ENCODE data around the gene EFNA4. TPM values are rescaled to one million over a fixed set of nuclear protein-coding genes. Genes with fewer than 3 reads are reported as not detected.

The EFNA4 gene
- total RNA-seq, 1 experiment from 2014 or later, result 36.7 TPM

DNA sequence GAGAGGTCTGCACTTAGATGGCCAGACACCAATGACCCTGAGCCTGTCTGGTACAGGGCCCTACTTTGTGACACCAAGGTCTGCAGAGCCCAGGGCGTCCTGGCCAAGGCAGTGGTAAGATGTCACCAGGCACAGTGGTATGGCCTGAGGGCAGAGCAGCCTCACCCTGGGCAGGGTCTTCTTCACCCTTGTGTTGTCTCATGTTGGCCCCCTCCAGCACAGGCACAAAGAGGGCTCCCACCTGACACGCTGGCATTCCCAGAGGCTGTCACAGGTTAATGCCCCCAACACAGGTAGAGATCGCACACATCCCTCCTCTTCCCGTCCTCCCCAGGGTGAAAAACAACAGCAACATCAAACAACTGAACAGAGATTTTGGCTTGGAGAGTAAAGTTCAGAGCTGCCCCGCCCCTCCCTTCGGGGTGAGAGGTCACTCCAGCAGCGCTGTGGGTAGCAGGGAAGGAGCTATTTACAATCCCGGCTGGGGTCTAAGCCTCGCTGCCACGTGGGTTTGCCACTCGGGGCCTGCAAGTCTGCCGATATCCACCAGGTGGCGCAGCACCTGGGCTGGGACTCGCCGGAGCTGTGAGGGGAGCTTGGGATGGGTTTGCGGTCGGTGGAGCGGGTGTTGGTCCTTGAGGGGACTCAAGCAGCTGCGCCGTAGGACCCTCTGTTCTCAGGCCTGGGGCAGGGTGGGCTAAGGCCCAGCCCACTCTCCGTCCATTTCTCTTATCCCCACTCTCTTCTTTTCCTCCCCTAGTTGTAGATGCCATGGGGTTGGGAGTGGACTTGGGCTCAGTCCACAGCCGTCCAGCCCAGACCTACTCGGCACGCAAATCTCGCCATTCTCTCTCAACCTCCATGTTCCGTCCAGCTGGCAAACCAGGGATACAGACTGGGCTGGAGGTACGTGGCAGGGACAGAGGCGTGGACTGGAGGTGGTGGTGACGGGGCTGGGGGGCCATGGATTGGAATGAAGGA, 27.8 kb downstream of the EFNA4 start:
- no TSS peak for BruUV-seq (replicated peaks)
- Histone ChIP-seq H3K36me3 (ENCODE audit: low read depth, low read length) (no peaks in the 10 kb centered on the region), H3K9ac (ENCODE audit: low read length) (peak overlapping the region; percentile 23; the same call in 1 of the 2 replicates), H3K4me1 (ENCODE audit: insufficient read depth, low read length) (peaks cover 13% of the 10 kb centered on the region), H3K27me3 (ENCODE audit: low read length) (no peaks in the 10 kb centered on the region), H2AFZ (ENCODE audit: low read length) (peak overlapping the region; percentile 97), H3K4me2 (ENCODE audit: low read length) (peak overlapping the region; percentile 80), H3F3A (ENCODE audit: low read length, unreplicated experiment) (no peaks in the 10 kb centered on the region), H3K9me3 (ENCODE audit: low read length) (no peaks in the 10 kb centered on the region), H3K27ac (ENCODE audit: low read length) (no peak overlapping the region), H3K9me2 (replicated peaks; ENCODE audit: low read length) (no peaks in the 10 kb centered on the region), H3K4me3 (ENCODE audit: low read length) (peak overlapping the region; percentile 45), H3K79me2 (ENCODE audit: low read length) (no peaks in the 10 kb centered on the region), H4K20me1 (ENCODE audit: low read length) (no peaks in the 10 kb centered on the region)
- intact Hi-C loops (cut with micrococcal nuclease), result loop anchor here (1.0 kb wide), 1 partner anchor 76 kb away; no protein-coding TSS in a partner anchor
- peak; percentile 72 for ATAC-seq
- POLR2A ChIA-PET (ENCODE audit: unreplicated experiment), result interaction anchor here (0.7 kb wide), 1 partner anchor 48 kb away, joined by 4 read pairs; no protein-coding TSS in a partner anchor
- TF ChIP-seq, protein P1, sequence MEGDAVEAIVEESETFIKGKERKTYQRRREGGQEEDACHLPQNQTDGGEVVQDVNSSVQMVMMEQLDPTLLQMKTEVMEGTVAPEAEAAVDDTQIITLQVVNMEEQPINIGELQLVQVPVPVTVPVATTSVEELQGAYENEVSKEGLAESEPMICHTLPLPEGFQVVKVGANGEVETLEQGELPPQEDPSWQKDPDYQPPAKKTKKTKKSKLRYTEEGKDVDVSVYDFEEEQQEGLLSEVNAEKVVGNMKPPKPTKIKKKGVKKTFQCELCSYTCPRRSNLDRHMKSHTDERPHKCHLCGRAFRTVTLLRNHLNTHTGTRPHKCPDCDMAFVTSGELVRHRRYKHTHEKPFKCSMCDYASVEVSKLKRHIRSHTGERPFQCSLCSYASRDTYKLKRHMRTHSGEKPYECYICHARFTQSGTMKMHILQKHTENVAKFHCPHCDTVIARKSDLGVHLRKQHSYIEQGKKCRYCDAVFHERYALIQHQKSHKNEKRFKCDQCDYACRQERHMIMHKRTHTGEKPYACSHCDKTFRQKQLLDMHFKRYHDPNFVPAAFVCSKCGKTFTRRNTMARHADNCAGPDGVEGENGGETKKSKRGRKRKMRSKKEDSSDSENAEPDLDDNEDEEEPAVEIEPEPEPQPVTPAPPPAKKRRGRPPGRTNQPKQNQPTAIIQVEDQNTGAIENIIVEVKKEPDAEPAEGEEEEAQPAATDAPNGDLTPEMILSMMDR (conservative IDR thresholded peaks at IDR 0.05; ENCODE audit: low read depth, low read length), result peak; percentile 99
- no peak for TF ChIP-seq EZH2 (IDR thresholded peaks at IDR 0.05; ENCODE audit: low read length, unreplicated experiment)
- no peak for TF ChIP-seq EZH2phosphoT487 (IDR thresholded peaks at IDR 0.05; ENCODE audit: borderline replicate concordance, low read length)
- CTCF ChIA-PET, result interaction anchor here (0.6 to 2.0 kb wide), 9 partner anchors 24 to 1747 kb away, joined by 3 to 57 read pairs (median 5); partner anchors contain the start of gene KRTCAP2
- peak; percentile 93 for DNase-seq

DNA sequence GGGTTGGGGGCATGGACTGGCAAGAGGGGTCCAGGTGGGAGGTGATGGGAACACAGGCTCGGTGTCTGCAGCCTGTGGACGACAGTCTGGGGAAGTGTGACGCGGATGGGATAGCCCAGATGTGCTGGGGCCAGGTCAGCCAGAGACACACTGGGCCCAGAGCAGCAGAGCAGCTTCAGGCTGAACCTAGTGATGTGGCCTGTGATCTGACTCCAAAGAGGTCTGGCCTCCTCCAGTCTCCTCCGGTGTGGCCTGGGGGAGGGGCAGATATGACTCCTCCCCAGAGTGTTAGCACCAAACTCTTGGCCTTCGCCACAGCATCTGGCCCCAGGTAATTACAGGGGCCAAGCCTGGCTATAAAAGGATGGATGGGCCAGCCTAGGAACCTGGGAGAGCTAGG, 28.6 kb downstream of the EFNA4 start:
- no TSS peak for BruUV-seq (replicated peaks)
- no peak overlapping the region for H3K27ac ChIP-seq (ENCODE audit: low read length)

More for the DNA sequence above, 28.6 kb downstream of the EFNA4 start:
- no peaks in the 10 kb centered on the region for H3F3A ChIP-seq (ENCODE audit: low read length, unreplicated experiment)
- ATAC-seq (no peak), DNase-seq (no peak)
- no peaks in the 10 kb centered on the region for H3K36me3 ChIP-seq (ENCODE audit: low read depth, low read length)
- H3K9ac ChIP-seq (ENCODE audit: low read length), result no peak overlapping the region
- peaks cover 9% of the 10 kb centered on the region for H3K4me1 ChIP-seq (ENCODE audit: insufficient read depth, low read length)
- no peaks in the 10 kb centered on the region for H3K27me3 ChIP-seq (ENCODE audit: low read length)
- no peaks in the 10 kb centered on the region for H4K20me1 ChIP-seq (ENCODE audit: low read length)
- POLR2A ChIA-PET (ENCODE audit: unreplicated experiment), result no interaction called here
- intact Hi-C loops (cut with micrococcal nuclease), result no loop called here
- no peaks in the 10 kb centered on the region for H3K79me2 ChIP-seq (ENCODE audit: low read length)
- CTCF ChIA-PET, result interaction anchor here (0.6 to 2.0 kb wide), 8 partner anchors 33 to 459 kb away, joined by 3 to 57 read pairs (median 5); partner anchors contain the start of gene KRTCAP2
- H3K9me3 ChIP-seq (ENCODE audit: low read length), result no peaks in the 10 kb centered on the region
- TF ChIP-seq EZH2phosphoT487 (IDR thresholded peaks at IDR 0.05; ENCODE audit: borderline replicate concordance, low read length) (no peak), EZH2 (IDR thresholded peaks at IDR 0.05; ENCODE audit: low read length, unreplicated experiment) (no peak)
- TF ChIP-seq, protein P1 (conservative IDR thresholded peaks at IDR 0.05; ENCODE audit: low read depth, low read length), result no peak
- no peak overlapping the region for H2AFZ ChIP-seq (ENCODE audit: low read length)
- H3K4me3 ChIP-seq (ENCODE audit: low read length), result no peak overlapping the region
- no peaks in the 10 kb centered on the region for H3K9me2 ChIP-seq (replicated peaks; ENCODE audit: low read length)
- H3K4me2 ChIP-seq (ENCODE audit: low read length), result no peak overlapping the region

Measured in PC-3 (cell line).